Activated CD8-positive, alpha-beta memory T cell treated with anti-CD3 and anti-CD28 coated beads, Interleukin-2, amount 50 U/mL, for 24 hours (primary cell): ENCODE measurements around the gene TTC27.

Experiments
- DNase-seq: peaks from one replicate; pipeline ENCODE4 v3.0.0-alpha.2; 2020; ENCODE audit errors: extremely low read depth

Gene TTC27

DNA sequence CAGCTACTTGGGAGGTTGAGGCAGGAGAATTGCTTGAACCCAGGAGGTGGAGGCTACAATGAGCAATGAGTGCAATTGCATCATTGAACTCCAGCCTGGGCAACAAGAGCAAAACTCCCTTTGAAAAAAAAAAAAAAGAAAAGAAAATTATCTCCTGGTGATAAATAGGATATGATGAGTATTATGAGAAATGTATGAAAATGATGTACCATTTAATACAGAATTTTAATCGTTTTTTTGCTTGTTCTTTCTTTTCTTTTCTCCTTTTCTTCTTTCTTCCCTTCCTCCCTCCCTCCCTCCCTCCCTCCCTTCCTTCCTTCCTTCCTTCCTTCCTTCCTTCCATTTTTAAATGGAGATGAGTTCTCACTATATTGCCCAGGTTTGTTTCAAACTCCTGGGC, 40.4 kb downstream of the TTC27 start:
- no peak for DNase-seq

DNA sequence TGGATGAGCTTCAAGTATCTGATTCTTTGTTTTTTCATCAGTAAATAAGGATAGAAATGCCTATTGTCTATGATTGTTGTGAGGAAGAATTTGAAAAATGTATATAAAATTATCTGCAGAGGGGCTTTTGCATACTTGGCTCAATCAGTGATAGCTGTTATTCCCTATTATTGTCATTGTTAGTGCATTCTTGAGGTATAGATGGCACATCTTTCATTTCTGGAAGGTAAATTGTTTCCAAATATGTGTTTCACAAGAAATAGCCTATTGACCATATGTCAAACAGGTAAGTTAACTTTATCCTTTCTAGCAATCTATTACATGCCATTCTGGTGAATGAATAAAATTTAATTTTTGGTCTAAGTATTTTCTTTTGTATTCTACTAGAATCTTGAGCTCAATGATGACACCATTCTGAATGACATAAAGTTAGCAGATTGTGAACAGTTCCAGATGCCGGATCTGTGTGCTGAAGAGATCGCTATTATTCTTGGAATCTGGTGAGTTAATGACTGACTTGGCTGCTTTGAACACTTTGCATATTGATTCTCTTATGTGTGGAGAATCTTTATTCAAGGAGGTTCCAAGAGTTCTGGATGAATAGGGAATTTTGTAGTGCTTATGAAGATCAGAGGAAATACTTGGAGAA, 44.2 kb downstream of the TTC27 start:
- DNase-seq = no peak

DNA sequence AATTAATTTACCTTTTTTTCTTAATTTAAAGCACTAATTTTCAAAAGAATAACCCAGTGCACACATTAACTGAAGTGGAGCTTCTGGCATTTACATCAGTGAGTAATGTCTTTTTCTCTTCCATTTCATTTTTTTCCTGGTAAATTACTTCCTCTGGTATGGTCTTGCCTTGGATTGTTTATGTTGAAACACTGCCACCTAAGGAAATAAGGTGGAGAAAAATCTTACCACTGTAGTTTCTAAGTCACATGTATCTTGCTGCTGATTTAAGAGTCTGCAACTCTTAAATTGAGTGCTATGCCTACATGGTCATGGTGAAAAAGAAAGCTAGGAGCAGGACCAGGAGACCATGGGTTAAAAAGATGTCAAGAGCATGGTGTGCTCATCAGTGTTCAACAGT, 51.0 kb downstream of the TTC27 start:
- DNase-seq = no peak

DNA sequence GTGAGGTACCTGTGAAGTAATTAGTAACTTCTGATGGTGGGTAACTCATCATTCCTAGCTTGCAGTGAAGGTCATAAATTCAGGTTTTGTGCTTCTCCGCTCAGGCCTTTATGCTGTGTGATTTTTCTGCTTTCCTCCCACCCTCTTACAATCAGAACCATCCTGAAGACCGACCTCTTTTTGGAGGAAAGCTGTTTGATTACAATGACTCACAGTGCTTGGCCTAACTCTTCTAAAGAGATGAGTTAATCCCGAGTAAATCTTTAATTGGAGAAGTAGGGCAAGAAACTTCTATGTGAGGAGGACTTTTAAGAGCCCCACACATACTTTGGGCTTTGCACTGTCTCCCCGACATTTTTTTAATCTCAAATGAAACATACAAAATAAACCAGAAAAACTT, 53.1 kb downstream of the TTC27 start:
- DNase-seq = no peak

DNA sequence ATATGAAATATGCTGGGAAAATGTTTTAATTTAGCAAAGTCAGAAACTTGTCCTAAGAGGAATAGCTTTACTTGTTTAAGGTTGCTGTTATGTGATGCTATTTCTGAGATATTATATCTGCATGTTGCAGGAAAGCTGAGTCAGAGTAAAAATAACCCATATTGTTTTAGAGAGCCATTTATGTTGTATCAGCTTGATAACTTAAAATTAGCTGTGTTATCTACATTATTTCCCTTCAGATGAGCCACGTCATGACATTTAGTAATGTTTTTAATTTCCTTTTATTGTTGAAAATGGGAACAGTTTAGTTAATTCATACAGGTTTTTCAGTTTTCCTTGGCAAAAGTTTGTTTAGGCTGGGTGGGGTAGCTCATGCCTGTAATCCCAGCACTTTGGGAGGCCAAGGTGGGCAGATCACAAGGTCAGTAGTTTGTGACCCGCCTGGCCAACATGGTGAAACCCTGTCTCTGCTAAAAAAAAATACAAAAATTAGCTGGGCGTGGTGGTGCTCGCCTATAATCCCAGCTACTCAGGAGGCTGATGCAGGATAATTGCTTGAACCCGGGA, 55.8 kb downstream of the TTC27 start:
- DNase-seq = no peak

DNA sequence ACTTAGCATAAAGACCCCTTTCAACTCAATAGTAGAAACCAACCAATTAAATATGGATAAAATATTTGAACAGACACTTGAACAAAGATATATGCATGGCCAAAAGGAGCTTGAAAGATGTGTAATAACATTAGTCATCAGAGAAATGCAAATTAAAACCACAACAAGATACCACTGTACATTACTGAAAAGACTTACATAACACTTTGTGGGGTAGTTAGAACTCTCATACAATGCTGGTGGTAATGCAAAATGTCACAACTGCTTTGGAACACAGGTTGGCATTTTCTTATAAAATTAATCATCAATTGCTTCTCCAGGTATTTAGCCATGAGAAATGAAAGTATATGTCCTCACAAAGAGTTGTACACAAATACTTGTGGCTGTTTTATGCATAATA, 60.7 kb downstream of the TTC27 start:
- DNase-seq = no peak

DNA sequence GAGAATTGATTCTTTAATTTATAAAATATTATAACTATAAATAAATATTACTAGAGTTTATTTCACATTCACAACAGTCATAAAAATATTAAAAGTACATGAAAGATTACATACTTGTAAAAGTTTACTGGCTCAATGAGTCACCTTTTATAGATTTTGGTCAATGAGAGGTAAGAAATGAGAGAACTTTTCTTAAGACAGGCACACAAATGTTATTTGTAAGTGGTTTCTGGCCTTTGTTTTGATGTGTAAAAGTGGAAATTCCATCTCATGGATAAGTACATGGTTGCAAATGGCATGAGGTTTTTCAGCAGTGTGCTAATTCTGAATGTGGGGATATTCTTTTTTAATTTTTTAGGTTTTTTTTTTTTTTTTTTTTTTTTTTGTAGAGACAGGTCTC, 63.8 kb downstream of the TTC27 start:
- no peak for DNase-seq

DNA sequence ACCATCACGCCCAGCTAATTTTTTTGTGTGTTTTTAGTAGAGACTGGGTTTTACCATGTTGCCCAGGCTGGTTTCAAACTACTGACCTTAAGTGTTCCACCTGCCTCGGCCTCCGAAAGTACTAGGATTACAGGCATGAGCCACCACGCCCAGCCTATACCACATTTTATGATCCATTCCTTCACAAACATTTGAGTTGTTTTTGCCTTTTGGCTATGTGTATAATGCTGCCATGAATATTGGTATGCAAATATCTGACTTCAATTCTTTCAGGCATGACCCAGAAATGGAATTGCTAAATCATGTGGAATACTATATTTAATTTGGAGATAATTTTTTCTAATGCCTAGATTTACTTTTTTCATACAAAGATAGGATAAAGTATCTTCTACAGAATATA, 68.6 kb downstream of the TTC27 start:
- DNase-seq = no peak

DNA sequence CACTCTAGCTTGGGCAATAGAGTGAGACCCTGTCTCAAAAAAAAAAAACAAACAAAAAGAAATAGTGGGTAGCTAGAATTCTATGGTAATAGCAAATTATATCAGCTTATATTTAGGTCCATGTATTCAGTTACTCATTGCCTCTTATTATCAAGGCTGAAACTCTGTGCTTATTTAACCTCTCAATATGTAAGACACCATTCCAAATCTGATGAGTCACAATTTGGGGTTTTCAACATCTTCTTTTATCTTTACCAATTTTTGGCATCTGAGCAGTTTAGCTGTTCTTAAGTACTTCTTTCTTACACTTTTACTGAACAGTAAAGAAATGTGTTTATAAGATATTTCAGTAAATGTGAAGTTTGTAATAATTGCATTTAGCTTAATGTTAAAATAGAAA, 69.3 kb downstream of the TTC27 start:
- DNase-seq = no peak

DNA sequence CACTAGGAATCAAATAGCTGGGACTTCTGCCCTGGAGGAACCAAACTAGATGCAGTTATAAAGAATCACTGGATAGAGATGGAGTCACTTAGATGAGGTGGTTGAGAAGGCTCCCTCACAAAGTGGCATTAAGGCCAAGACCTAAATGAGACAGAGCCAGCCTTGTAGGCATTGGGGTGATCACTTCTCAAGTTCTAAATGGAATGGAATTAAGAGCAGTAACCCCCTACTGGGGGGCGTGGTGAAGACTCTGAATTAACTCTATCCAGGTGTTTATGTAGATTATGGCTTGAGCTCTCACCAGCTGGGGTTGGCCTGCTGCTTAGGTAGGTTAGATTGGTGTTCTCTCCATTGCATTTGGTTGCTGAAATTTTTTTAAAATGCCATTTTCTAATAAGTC, 71.3 kb downstream of the TTC27 start:
- no peak for DNase-seq

DNA sequence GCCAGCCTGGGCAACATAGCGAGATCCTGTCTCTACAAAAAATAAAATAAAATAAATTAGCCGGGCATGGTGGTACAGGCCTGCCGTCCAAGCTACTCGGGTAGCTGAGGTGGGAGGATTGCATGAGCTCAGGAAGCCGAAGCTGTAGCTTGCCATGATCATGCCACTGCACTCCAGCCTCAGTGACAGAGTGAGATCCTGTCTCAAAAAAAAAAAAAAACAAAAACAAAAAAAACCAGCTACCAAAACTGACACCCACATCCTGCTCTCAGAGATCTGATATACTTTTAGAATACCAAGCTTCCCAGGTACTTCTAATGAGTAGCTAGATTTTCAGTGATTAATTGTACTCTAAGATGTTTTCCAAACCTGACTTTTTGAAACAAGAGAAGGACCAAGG, 74.0 kb downstream of the TTC27 start:
- no peak for DNase-seq

DNA sequence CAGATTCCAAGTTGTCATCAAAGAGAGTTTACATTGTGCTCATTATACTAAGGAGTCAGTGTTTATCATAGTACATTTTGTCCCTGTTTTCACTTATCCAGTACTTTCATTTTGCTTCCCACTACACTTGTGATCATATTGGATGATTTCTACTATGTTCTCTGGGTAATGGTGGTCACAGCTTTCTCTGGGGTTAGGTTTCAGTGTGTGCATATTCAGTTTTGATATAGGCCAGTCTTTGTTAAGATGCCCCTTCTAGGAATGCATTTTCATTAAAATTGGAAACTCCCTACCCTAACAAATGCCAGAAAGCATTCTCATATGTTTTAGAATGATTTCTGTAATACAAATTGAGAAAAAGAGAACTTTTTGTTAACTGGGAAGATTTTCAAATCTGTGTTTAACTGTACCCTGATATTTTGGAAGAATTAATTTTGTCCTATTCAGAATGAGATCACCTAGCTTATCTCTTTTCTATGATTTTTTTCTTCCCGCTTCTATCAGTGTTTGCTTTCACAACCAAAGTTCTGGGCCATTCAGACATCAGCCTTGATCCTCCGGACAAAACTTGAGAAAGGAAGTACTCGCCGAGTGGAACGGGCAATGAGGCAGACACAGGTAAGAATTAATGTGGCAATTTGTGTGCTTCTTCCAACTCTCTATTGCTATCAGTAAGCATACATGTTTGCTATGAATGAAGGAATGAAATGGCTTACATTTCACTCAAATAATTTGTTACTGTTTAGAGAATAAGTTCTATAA, 74.6 kb downstream of the TTC27 start:
- DNase-seq = no peak

DNA sequence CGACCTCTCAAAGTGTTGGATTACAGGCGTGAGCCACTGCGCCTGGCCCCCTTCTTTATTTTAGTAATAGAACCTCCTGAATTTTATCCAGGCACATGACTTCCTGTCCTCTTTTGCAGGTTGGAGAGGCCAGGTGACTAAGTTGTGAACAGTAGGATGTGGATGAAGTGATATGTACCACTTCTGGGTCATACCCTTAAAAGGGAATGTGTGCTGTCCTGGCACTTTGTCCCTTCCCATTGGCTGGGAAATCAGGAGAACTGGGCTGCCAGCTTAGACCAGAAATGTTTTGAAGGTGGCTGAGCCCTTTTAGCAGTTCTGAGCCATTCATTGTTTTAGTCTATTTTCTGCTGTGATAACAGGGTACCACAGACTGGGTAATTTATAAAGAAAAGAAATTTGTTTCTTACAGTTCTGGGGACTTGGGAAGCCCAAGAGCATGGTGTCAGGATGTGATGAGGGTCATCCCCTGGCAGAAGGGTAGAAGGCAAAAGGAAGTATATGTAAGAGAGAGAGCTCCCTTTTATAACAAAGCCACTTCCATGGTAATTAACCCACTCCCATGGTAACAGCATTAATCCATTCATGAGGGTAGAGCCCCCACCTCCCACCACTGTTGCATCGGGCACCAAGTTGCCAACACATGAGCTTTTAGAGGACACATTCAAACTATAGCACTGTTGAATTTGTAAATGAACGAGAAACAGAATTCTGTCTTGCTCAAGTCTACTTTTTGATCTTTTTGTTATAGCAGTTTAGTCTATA, 79.1 kb downstream of the TTC27 start:
- DNase-seq = no peak

DNA sequence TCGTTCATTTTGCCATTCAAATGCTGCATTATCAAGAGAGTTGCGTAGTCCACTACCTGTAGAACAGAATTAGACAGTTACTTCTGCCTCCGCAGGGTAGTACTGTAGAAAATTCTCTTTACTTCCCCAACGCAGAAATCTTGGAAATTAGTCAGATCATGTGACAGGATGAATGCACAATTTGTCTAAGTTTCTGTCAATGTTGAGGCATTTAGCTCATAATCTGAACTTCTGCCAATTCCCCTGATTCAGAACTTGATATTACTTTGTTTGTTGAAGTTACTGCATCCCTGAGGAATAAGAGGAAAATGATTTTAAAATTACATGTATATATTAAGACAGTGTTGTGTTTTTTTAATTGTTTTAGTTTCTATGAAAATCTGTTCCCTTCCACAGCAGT, 83.4 kb downstream of the TTC27 start:
- no peak for DNase-seq

DNA sequence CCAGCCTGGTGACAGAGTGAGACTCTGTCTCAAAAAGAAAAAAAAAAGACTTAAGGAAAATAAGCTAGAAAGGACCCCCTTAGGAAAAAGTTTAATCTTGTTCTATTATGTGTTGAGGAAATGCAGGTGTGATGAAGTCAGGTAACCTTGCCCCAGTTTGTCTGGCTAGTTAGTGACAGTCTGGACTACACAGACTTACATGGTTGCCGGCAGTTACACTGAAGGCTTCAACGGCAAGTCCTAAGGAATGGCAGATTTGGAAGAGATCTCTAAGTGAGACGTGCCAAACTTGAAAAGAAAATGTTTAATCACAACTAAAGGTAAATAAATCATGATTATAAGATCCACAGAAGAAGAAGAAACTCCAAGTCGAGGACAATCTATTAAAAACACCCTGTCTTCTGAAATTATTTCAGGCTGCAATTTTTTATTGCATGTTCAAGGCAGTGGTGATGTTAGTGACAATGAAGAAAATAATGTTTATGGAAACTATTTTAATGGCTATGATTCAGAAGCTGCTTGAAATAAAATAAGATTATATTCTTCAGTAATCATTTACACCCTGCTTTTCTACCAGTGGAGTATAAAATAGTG, 84.2 kb downstream of the TTC27 start:
- no peak for DNase-seq

DNA sequence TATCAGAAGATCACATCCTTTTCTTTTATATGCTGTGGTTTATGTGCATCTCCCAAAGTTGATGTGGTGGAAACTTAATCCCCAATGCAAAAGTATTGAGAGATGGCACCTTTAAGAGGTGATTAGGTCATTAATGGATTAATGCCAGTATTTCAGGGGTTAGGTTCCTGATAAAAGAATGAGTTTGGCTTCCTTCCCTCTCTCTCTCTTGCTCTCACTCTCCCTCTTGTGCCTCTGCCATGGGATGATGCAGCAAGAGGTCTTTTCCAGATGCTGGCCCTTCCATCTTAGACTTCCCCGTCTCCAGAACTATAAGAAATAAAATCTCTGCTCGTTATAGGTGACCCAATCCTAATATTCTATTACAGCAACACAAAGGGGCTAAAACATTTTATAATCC, 85.0 kb downstream of the TTC27 start:
- DNase-seq = no peak

DNA sequence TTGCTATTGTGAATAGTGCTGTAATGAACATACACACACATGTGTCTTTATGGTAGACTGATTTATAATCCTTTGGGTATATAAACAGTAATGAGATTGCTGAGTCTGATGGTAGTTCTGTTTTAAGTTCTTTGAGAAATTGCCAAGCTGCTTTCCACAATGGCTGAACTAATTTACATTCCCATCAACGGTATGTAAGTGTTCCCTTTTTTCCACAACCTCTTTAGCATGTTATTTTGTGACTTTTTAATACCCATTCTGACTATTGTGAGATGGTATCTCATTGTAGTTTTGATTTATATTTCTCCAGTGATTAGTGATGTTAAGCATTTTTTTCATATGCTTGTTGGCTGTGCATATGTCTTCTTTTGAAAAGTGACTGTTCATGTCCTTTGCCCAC, 86.7 kb downstream of the TTC27 start:
- no peak for DNase-seq

DNA sequence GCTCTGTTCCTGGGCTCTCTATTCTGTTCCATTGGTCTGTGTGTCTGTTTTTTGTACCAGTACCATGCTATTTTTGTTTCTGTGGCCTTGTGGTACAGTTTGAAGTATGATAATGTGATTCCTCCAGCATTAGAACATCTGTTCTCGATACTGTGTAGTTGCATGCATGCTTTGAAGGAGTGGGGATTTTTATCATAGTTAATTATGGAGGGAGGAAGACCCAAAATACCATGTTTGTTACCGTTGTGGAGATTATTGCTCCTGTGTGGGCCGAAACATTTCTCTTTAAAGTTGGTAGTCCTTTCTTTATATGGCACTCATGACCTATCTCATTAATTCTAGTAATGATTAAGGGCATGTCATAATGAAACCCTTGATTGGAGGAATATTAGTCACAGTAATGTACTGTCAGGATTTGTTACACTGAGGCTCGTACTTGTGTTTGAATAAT, 87.6 kb downstream of the TTC27 start:
- no peak for DNase-seq

DNA sequence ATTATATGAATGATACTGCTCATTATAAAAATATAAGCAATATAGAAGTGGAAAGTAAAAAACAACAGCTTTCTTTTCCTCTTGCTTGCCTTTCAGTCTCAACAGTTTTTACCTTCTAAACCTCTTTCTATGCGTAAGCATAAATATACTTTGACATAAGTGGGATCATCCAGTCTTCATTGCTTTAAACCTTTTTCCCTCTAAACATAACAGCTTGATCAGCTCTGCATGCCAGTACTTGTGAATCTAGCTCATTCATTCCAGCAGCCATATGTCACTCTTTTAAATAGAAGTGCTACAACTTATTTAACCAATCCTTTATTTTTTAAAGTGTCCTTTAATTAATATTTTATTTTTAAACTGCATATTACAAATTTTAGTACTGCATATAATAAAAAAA, 88.1 kb downstream of the TTC27 start:
- no peak for DNase-seq

DNA sequence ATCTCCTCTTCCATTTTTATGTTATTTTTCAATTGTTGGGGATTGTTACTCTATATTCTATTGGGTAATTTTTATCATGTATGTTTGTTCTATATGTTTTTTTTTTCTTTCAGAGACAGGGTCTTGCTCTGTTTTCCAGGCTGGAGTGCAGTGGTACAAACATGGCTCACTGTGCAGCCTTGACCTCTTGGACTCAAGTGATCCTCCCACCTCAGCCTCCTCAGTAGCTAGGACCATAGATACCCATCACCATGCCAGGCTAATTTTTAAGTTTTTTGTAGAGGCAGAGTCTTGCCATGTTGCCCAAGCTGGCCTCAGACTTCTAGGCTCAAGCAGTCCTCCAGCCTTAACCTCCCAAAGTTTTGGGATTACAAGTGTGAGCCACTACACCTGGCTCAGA, 88.7 kb downstream of the TTC27 start:
- no peak for DNase-seq

DNA sequence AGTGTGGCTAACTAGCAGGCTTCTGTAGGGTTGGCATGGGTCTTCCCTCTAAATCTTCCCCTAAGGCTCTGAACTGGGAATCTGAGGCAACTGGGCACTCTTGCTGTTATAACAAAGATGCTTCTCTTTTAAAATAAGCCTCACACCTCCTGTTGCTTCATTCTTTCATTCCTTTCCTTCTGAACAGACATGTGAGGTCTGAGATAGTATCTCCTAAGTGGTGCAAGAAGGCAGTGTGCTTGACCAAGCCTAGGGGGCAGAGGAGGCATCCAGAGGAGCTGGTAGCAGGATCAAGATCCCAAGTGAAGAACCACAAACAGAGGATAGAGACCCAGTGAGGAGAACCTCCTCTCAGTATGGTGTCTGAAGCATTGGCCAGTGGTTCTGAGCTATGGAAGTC, 90.9 kb downstream of the TTC27 start:
- DNase-seq = no peak

DNA sequence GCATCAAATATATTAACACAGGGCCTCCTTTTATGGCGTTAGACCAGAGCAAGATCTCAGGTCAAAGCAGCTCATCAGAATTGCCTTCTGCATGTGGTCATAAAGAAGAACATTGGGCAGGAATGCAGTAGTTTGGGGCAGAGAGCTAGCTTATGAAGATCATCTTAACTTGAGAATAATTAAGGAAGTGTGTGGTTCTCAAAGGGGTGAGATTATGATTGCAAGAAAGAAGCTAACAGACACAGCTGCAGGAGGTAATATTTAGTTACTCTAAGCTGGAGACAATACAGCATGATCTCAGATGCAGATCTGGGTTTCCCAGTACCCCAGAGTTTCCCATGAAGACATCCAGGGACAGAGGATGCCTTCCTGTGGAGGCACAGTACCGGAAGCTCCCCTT, 91.6 kb downstream of the TTC27 start:
- no peak for DNase-seq
